GM21447 (cell line): ENCODE data around the gene PRKN.

Experiments used
- ATAC-seq: cut with Tn5 transposase; IDR thresholded peaks from one replicate; pipeline ENCODE4 v1.9.1; 2021; ENCODE audit not compliant: unreplicated experiment

PRKN gene

DNA sequence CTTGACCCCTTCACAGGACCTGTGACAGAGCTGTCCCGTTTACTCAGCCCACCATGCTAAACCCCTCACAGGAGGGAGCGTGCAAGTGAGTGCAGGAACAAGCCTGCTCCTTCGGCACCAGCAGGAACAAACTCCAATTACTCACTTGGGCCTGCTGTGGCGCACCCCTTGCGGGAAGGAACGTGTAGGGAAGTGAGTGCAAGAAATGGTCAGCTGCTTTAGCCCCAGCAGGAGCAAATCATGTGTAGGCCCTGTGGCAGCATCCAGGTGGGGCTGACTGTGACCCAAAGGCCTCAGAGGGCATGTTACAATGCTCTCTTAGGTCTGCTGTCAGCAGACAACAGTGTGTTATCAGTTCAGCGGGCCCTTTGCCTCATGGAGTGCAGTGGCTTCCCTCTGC is 574.4 kb downstream of the PRKN start:
- no peak for ATAC-seq

DNA sequence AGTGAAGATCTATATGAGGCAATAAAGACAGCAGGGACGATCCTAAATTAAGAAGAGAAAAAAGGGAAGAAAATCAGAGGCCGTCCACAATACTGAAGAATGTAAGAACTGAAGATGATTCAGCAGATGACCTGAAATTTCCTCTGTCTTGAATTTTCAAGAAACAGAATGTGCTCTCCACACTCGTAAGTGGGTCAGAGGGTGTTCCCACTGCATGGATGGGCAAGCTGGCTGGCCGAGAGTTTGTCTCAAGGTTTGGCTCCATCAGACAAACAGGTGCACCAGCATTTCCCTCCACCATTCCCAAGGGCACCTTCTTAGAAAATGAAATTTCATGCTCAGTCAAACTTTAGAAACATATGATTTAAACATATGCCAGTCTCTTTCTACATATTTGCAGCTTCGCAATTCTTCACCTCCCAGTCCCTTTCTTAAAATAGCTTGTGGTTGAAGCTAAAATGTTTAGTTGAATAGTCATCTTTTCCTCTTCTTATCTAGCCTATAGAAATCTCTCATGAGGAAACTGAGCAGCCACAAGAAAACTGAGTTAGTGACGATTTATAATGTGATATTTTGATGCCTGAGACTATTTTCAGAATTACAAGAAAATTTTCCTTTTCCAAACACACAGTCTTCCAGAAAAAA is 576.4 kb downstream of the PRKN start:
- no peak for ATAC-seq

DNA sequence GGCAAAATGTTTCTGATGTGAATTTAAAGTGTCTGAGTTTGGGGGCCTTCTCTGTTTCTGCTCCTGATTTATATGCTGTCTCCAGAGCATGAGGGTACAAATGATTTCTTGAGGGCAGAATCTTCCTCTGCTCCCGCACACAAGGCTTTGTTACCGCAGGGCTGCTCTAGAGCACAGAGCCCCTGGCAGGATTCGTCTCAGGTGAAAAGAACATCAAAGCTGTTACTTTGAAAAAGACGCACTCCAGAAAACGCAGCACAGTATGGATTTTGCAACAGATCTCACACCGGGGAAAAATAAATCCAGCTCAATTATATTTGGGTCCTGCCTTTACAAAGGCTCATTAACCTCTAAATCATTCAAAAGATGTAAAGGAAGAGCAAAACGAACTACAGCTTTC is 577.3 kb downstream of the PRKN start:
- no peak for ATAC-seq

DNA sequence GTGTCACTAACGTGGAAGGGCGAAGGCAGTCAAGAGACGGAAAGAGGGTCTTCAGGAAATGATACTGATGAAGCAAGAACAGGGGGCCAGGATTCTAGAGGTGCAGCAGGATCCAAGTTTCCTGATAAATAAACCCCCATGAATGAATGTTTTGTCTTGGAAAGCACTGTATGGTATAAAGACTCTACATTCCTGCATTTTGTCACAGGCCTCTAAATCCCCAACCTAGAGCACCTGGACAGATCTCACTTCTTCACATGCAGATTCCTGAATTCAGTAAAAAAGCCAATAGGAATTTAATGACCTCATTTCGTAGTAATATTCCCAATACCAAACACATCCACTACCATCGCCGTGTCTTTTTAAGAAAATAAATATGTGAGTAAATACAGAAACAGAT is 577.8 kb downstream of the PRKN start:
- no peak for ATAC-seq

DNA sequence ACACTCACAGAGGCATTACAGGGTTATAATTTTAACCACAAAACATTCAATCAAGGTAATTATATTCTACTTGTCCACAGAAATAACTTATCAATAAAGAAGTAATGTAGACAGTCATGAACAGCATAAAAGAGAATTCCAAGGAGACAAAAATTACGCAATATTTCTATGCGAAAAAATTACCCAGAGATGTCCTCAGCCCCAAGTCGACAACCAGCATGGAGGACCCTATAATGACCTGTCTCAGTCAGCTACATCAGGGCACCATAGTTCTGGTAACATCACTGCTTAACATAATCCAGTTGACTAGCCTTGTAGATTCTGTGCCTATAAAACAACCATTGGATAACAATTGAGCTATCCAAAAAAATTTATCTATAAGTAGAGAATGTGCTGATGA is 579.8 kb downstream of the PRKN start:
- ATAC-seq: no peak

DNA sequence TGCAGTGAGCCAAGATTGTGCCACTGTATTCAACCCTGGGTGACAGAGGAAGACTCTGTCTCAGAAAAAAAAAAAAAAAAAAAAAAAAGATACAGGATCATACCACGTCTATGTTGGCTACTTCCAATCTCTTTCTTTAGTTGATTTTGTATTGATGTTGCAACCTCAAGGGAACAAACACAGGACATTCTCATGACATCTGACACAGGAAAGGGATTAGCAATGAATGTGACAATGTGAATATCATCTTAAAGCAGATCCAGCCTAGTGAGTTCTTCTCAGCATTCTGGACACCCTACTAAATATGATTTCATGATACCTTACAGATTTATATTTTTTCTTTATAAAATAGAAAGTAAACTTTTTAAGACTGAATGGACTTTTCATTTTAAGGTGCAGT is 580.3 kb downstream of the PRKN start:
- no peak for ATAC-seq

DNA sequence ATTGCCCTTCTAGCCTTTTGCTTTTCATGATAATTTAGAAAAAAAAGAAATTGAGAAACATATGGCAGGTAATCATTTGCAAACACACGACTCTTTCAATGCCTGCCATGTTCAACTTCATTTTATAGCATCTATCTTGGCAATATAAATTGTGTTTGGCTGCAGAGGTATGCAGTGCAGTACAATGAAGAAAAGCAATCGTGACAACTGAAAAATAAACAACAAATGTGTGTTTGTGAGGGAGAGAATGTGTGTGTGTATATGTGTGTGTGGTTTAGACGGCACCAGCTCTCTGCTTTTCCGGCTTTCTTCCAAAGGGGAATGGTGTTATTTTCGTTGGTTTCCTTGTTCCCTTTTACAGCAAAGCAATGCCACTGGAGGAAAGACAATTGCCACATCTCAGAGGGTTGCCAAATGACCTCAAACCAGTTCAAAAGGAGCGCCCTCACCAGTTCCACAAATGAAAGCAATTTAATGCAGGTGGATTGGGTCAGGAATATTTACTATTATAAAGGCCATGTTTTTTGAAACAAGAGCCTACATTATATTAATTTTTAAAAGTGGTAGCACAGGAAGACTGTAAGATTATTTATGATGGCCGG is 587.2 kb downstream of the PRKN start:
- no peak for ATAC-seq

DNA sequence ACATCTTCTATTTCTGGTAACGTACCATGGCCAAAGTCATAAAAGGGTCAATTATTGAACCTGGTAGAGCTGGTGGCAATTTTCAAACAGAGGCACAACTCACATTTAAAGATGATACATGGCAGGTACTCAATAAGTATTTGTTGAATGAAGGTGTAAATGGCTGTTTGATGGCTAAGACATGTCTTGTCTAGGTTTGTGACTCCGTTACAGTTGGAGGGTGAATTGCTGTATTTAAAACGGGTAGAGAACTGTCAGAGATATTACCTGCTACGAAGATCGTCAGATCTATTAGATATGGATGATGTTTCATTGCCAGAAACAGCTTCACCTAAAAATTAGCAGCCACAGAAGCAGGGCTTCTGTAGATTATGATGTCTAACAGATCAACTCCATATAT is 601.9 kb downstream of the PRKN start:
- no peak for ATAC-seq

DNA sequence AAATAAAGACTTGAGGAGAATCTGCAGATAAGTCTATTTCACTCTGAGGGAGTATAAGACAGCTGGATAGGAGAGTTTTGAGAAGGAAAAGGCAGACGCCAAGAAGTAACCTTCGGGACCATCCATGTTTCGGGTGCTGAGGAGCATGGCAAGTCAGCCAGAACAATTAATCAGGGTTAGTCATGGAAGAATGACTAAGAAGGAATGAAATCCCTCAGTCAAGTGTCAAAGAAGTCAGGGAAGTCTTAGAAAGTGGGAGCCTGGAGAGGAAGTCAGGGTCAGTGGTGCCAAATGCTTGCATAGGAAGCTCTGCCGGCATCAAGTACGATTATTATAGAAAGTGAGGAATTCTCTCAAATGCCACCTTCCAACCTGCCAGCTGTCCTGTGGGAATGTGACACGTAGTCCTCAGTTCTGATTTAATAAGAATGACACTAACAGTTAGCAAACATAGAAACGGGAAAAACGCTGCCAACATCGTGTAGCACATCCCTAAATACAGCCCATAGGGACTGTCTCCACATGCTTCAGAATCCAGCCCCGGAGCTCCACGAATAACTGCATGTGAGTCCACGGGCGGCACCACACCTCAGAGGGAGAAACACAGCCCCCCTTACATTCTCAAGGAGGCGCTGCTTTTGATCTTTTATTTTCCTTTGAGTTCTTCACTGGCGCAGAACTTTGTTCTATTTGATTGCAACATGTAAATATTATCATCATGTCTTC is 602.7 kb downstream of the PRKN start:
- ATAC-seq: no peak

DNA sequence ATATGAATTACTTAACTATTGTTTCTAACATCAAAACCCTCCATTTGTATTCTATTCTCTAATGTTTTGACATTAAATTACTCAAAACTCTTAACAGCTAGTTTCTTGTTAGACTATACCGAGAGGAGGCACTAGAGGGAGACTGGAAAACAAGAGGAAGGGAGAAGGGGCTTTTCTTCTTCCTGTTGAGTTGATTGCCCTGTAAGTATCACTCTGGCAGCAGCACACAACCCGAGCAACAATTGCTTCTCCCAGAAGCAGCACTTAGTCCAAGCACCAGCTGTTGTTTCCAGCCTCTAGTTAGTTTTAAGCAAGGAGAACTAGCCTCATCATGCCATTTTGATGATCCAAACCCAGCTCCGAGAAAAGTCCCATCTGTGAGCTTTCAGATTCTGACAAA is 603.8 kb downstream of the PRKN start:
- ATAC-seq: no peak

DNA sequence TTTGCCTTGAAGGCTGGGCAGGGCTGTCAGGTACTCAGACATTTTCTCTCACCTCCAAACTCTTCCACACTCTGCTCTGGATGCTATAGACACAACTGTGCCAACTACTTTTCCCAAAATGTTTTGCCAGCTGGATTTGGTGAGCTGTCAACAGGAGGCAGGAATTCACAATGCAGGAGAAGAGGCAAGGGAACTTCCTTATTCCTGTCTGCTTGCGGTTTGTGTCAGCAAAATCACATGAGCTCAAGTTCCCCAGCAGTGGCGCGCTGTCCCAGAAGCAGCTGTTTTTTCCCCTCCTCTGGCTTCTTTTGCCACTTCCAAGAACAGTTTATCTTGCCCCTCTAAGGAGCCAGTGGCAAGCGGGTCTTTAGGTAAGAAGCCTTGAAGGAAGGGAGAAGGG is 608.2 kb downstream of the PRKN start:
- no peak for ATAC-seq

DNA sequence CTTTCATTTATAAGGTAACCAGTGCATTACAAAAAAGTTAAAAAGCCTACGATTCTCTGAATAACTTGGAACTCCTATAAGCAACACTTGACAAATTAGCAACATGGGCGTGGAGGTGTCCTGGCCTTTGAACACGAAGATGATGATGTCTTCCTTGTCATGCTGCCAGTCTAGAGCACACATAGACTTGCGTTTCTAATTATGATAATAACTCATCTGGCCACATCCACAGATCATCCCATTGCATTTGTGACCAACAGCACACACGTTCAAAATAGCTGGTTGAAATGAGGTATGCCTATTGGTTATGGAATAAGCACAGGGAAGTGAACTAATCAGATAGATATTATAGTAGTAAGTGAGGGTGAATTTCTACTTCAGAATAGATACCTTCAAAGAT is 608.9 kb downstream of the PRKN start:
- no peak for ATAC-seq

DNA sequence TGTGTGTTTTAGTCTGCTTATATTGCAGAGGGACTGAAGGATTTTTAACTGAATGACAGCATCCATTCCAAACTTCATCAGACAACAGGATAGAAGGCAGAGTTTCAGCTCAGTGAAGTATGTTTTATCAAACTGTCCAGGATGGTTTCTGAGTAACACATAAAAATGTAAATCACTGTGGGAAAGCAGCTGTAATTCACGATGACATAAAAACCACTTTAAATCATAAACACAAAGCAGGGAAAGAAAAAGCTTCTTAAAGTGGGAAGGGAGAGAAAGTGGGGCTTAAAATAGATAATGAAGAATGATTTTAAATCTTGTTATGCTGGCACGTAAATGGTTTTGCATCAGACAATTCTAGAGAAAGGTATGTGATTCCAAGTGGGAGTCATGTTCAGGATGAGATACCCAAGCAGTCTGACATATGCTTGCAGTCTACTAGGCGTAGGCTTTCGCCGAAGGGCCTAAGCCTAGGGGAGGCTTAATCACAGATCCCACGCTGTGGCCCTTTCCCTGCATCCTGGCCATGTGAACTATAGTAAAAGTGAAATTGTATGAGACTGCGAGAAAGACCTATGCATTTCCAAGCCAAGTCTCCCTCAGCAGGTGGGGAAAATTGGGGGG is 610.6 kb downstream of the PRKN start:
- ATAC-seq: no peak

DNA sequence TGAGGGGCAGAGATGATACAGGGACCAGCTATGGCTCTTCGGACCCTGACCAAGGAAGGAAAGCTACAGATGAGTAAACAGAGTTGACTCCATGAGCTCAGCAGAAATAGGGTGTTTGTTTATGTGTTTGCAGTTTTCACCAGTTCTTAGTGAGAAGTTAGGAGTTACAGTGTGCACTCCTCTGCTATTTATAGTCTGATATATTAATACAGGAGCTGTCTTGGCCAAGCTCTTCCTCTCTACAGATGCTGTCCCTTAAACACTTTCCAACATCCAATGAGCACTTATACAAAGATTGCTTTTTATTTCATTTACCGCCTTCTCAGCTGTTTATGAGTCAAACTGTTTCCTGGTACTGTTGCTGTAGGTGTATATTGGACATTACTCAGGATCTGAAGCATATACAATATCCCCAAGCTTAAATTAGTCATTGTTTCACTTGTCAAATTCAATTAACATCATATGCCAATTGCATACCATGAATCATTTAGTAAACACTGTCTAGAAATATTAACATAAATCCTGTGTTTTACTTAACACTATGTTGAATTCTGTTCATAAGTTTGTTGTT is 618.0 kb downstream of the PRKN start:
- no peak for ATAC-seq

DNA sequence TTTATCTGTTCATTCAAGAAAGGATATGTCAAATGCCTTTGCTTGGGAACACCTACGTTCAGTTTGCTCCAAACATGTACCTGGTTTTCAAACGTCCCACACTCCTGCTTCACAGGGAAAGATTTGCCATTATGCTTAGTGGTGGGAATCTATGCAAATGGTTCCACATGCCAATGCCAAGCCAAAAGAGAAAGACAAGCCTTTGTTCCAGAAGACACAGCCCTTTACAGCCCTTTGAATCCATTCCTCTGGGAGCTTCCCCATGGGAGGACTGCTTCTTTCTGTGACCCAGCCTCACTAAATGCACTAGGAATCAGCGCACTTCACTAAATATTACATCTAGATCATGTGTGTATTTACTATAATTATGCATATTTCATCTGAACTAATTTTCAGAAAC is 619.5 kb downstream of the PRKN start:
- ATAC-seq: no peak

DNA sequence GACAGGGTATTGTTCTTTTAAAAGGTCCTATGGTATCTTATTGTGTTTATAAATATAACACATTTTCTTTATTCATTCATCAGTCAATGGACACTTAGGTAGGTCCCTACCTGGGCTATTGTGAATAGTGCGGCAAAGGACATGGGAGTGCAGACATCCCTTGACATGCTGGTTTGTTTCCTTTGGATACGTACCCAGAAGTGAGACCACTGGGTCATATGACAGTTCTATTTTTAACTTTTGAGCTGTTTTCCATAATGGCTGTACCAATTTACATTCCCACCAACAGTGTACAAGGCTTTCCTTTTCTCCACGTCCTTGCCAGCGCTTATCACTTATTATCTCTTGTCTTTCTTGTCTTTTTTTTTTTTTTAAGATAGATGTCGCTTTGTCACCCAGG is 627.5 kb downstream of the PRKN start:
- no peak for ATAC-seq

DNA sequence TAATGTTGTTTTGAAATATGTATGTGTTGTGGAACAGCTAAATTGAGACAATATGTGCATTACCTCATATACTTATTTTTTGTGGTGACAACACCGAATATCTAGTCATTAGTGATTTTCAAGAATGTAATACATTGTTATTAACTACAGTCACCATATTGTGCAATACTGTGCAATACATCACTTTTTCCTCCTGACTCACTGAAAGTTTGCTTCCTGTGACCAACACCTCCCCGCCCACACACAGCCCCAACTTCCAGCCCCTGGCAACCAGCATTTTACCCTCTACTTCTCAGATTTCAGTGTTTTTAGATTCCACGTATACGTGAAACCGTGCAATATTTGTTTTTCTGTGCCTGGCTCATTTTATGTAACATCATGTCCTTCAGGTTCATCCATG is 627.9 kb downstream of the PRKN start:
- ATAC-seq: no peak

DNA sequence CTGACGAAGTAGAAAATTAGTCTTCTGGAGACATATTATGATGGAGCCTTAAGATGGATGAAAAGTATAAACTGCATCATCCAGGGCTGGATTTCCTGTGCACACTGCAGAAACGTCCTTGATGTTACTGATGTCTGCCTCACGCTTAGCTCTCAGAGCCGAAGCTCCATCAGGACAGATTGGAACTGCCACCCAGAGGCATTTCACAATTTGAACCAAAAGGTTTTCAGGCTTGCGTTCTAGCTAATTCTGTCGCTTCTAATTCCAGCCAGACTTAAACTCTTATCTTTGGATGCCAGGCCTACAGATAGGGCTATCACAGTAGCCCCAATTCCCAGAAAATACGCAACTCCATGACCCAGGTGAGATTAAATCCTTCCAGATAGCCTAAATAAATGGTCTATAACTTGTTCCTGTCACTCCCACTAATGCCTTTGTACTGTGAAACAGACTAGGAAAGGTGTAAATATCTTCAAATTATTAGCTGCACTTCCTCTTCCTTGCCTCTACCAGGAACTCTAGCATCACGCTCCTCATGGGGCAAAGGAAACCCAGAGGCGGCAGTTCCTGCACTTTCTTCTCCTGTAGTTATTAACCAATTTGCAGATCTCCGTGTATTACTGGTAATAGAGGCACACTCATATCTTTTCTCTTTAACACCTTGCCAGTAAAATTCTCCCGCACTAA is 634.6 kb downstream of the PRKN start:
- ATAC-seq: no peak

DNA sequence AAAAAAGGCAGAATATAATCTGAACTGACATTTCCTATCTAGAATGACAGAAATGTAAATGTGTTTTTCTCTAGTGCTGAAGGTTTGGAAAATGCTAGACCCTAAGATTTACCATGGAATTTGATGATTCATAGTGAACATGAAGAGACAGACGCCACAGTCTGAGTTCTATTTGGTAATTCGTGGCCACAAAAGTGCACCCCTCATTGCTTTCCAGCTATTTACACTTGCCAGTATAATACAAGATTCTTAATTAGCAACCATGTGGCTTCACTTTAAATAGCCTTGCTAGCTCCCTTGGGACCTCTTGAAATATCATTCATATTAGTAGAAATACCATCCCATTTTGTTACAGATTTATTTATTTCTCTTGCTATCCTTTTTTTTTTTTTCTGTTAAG is 636.8 kb downstream of the PRKN start:
- no peak for ATAC-seq

DNA sequence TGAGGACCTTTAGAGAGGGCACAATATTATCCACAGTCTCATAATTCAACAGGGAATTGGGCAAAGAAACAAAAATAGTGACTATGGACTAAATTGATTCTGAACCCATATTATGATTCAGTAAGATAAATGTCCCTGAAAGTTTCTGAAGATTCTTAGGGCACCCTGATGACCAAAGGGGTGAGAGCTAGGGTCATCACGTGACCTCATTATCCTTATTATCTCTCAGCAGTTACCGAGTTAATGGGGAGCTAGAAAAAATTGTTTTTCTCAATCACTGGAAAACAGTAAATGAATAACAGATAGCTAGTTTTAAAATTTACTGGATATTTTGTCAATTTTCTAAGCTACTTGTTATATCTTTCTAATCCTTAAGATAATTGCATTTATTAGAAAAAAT is 639.5 kb downstream of the PRKN start:
- no peak for ATAC-seq

DNA sequence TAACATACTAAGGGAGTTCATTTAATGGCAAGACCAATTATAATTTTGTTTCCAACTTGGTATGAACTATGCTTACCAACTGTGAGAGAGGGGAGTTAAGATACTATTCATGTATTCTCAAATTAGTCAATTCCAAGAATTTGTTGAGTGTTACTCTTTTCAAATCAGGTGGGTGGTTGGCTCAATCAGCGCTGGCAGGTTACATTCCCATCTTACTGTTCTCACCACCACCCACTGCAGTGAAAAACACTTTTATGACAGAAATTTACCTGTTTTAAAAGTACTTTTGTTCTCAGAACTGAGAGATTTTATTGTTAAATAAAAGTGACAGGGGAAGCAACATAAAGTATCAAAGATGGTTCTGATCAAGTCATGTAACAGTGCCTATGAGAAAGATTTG is 642.0 kb downstream of the PRKN start:
- no peak for ATAC-seq
